Activated naive CD8-positive, alpha-beta T cell treated with anti-CD3 and anti-CD28 coated beads, Interleukin-2, amount 10 ng/mL, durations not matched to agents 7 days and 5 days (primary cell): ENCODE results near the gene TMTC2. TPM values are rescaled to one million over a fixed set of nuclear protein-coding genes. Genes with fewer than 3 reads are reported as not detected.

Experiments used
- ATAC-seq: fragments of 150-1000 bp; cut with Tn5 transposase; one replicate; pipeline ENCODE4 v1.10.0; 2021; ENCODE audit warnings: low read depth, moderate library complexity
- POLR2A ChIA-PET: fragments of 350-600 bp; sonication (Branson Sonifier 250); formaldehyde crosslinking; loops from one replicate; lab custom pipeline; 2021; ENCODE audit warnings: antibody characterized with exemption; lab: Charles Lee
- DNase-seq: peaks from one replicate; pipeline ENCODE4 v3.0.0; 2021
- H3K27ac Mint-ChIP-seq: one replicate; pipeline ENCODE4 v1.8.0; 2022; ENCODE audit warnings: mild to moderate bottlenecking, mixed read lengths
- H3K27me3 Mint-ChIP-seq: one replicate; pipeline ENCODE4 v1.8.0; 2022; ENCODE audit warnings: mild to moderate bottlenecking, moderate library complexity, mixed read lengths
- H3K36me3 Mint-ChIP-seq: one replicate; pipeline ENCODE4 v1.8.0; 2021; ENCODE audit warnings: mild to moderate bottlenecking, mixed read lengths
- H3K4me1 Mint-ChIP-seq: one replicate; pipeline ENCODE4 v1.8.0; 2021; ENCODE audit warnings: mixed read lengths
- H3K4me3 Mint-ChIP-seq: one replicate; pipeline ENCODE4 v1.8.0; 2022; ENCODE audit warnings: mild to moderate bottlenecking, moderate library complexity, mixed read lengths
- H3K9me3 Mint-ChIP-seq: one replicate; pipeline ENCODE4 v1.8.0; 2021; ENCODE audit warnings: mixed read lengths
- total RNA-seq, 2 experiments: library from RNA; stranded (reverse); gene quantifications; one replicate each; pipeline ENCODE4 v1.2.3, GENCODE V29; 2021

The TMTC2 gene
- 1 to 10 TPM; 3.3 to 4.1 TPM for total RNA-seq

DNA sequence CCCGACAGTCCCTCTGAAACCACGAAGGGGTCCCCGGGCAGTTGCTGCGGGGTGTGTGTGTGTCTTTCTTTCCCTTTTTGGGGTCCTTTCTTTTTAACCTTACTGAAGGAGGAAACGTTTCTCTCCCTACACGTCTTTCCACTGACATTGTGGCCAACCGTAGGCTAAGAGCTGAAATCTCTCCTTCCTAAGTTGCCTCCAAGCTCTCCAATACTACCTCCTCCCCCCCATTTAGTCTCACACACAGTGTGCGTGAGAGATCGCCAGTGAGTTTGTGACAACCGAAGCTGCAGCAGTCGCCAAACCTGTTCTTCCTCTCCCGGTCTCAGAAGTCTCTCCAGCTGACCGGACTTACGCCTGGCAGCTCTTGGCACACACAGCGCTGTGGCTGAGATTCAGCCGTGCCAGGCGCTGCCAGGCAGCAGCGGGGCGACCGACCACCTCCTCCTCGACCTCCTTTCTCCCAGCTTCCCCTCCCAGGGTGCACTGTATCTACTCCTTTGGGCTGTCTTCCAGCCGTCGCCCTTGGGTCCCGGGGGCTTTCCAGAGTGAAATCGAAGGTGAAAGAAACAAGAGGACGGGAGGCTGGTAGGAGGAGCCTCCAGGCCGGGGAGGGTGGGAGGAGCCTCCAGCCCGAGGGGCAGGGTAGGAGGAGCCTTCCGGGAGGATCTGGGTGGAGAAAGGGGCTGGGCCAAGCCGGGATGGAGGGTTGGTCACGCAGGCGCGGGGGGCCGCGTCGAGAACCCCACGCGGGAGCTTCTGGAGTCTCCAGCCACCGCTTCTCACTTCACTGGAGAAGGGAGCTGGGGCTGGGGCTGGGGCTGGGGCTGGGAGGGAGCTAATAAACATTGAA, at the start of gene TMTC2:
TSS of gene TMTC2 (plus strand) at position 739 of the 853 bp plus-strand sequence.
- H3K27ac Mint-ChIP-seq, result peak within 1 kb of the TSS; percentile 88

DNA sequence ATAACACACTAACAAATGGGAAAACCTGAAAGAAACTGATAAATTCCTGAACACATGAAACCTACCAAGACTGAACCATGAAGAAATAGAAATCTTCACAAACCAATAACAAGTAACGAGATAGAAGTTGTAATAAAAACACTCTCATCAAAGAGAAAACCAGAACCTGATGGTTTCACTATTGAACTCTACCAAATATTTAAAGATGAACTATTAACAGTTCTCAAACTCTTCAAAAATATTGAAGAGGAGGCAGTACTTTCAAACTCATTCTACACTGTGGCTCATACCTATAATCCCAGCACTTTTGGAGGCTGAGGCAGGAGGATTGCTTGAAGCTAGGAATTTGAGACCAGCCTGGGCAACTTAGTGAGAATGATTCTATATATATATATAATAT, 48.4 kb upstream of the TMTC2 start:
- Mint-ChIP-seq H3K9me3 (no peaks in the 10 kb centered on the region), H3K36me3 (no peaks in the 10 kb centered on the region), H3K4me3 (no peak overlapping the region), H3K4me1 (no peaks in the 10 kb centered on the region), H3K27ac (no peak overlapping the region), H3K27me3 (no peaks in the 10 kb centered on the region)
- ATAC-seq, result no peak
- POLR2A ChIA-PET, result no interaction called here
- no peak for DNase-seq

More for the DNA sequence above, at the start of gene TMTC2:
- Mint-ChIP-seq H3K36me3 (no peaks in the 10 kb centered on the region), H3K4me3 (peak within 1 kb of the TSS; percentile 93), H3K27me3 (peaks cover 17% of the 10 kb centered on the region), H3K4me1 (peaks cover 17% of the 10 kb centered on the region), H3K9me3 (no peaks in the 10 kb centered on the region)
- peak; percentile 90 for DNase-seq
- ATAC-seq, result peak; percentile 91
- POLR2A ChIA-PET, result interaction anchor here (1.0 kb wide), 1 partner anchor 328 kb away, joined by 5 read pairs; the partner anchor contains the start of genes CCDC59 and METTL25

DNA sequence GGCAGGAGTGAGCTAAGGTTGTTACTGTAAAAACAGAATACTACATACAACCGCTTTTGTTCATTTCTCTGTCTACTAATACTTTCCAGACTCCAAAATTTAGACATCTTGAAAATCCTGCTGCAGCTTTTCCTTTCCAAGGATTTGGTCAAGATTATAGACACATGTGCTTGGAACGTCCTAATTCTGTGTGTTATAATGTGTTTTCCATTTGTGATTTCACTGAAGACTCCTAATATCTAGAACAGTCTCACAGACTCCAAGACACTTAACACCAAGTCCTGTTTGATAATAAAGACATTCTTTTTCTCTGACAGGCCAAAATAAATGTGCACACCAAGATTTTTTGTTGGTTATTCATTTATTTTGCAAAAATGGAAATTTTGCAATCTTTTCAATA, 41.8 kb upstream of the TMTC2 start:
- no peak for DNase-seq
- Mint-ChIP-seq H3K9me3 (no peaks in the 10 kb centered on the region), H3K4me1 (no peaks in the 10 kb centered on the region), H3K4me3 (no peak overlapping the region), H3K27me3 (peaks cover 2% of the 10 kb centered on the region), H3K36me3 (no peaks in the 10 kb centered on the region), H3K27ac (no peak overlapping the region)
- no peak for ATAC-seq
- POLR2A ChIA-PET, result no interaction called here

DNA sequence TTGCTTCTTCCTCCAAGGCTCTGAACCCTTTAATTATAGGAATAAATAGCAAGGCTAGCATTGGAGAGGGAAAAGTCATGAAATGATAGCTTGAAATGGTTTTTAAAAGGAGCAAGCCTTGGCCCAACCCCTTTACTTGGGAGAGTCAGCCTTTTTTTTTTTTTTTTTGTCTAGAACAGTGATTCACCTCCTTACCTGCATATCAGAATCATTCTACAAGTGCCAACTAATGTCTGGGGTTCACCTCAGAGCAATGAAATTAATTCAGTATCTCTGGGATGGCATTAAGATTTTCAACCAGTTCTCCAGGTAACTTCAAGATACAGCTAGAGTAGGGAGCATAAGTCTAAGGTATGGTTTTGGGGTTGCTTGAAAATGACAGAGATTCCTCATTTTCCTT, 41.3 kb upstream of the TMTC2 start:
- POLR2A ChIA-PET, result no interaction called here
- no peaks in the 10 kb centered on the region for H3K36me3 Mint-ChIP-seq
- no peaks in the 10 kb centered on the region for H3K9me3 Mint-ChIP-seq
- no peak overlapping the region for H3K4me3 Mint-ChIP-seq
- DNase-seq (no peak), ATAC-seq (no peak)
- no peak overlapping the region for H3K27ac Mint-ChIP-seq
- H3K27me3 Mint-ChIP-seq, result peaks cover 2% of the 10 kb centered on the region
- H3K4me1 Mint-ChIP-seq, result peaks cover 2% of the 10 kb centered on the region

DNA sequence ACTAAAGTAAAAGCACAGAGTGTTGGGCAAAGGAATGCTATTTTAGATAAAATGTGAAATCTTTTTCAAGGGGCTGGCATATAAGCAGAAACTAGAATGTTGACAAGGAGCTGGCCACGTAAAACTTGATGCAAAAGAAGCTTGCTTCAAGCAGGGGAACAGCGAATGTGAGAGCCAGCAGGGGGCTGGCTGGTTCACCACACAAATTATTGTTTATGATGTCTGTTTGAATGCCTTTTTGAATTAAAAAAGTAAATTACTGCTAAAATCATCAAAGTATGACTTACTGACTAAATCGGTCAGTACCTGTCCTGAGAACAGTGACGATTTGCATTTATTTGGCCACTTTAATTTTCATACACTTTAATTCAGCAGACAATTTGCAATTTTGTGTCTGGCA, 38.9 kb upstream of the TMTC2 start:
- H3K4me1 Mint-ChIP-seq, result peaks cover 7% of the 10 kb centered on the region
- H3K27me3 Mint-ChIP-seq, result peaks cover 2% of the 10 kb centered on the region
- H3K36me3 Mint-ChIP-seq, result no peaks in the 10 kb centered on the region
- DNase-seq (no peak), ATAC-seq (no peak)
- no peak overlapping the region for H3K27ac Mint-ChIP-seq
- no peak overlapping the region for H3K4me3 Mint-ChIP-seq
- POLR2A ChIA-PET, result no interaction called here
- H3K9me3 Mint-ChIP-seq, result no peaks in the 10 kb centered on the region

DNA sequence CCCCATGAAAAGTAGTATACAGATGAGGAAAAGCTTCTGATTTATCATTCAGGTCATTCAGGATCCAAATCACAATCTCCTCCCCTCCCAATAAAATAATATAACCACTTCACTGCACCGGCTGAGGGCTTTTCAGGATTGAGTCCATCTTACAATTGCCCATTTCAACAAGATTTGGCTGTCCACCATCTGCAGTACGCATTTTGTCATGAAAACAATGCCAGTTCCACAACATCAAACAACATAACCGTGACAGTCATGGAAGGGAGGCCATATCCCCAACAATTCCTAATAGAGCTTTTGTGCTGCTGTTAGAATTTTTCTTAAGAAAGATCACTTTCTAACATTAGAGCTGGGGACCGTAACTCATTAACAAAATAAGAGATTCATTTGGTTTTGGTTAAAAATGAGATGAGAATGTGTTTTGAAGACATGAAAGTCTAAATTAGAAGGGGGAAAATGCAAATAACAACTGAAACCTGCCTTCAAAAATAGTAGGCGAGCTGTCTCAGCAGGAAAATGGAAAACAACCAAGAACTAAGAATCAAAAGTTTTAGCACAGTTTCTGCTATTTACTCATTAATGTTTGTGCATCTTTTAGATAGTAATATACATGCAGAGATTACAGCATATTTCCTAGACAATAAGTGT, 38.3 kb upstream of the TMTC2 start:
- peaks cover 7% of the 10 kb centered on the region for H3K4me1 Mint-ChIP-seq
- DNase-seq (no peak), ATAC-seq (no peak)
- H3K4me3 Mint-ChIP-seq, result no peak overlapping the region
- no peaks in the 10 kb centered on the region for H3K36me3 Mint-ChIP-seq
- peaks cover 2% of the 10 kb centered on the region for H3K27me3 Mint-ChIP-seq
- POLR2A ChIA-PET, result no interaction called here
- H3K27ac Mint-ChIP-seq, result no peak overlapping the region
- no peaks in the 10 kb centered on the region for H3K9me3 Mint-ChIP-seq

DNA sequence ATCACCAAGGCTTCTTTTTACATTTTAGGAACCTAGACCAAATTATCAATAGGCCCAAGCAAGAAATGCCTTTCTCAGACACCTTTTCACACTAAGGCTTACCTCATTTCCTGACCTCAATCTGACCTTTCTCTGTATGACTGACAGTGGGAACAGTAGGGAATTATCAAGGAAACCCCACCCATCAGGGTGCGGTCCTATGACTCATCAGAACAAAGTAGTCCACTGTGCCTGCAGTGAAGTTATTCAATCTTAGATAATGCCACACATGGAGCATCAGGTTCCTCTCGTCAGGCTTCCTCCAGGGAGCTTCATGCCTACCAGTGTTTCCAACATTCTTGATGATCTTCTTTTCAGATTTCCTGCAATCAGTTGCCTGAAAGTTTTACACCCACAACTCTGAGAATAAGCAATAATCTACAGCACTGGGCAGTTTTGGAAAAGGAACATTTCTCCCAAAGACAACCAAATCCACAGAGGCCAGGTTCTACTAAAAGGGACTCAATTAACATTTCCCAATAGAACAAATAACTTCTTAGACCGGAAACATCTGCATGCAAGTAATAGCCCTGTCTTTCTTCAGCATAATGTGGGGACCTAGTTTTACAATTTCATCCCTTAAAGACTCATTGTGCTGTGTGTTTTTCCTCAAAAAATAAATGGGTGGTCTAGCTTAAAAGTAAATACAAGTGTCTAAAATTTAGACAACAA, 35.9 kb upstream of the TMTC2 start:
- Mint-ChIP-seq H3K4me3 (no peak overlapping the region), H3K27me3 (peaks cover 2% of the 10 kb centered on the region), H3K27ac (no peak overlapping the region), H3K9me3 (no peaks in the 10 kb centered on the region), H3K4me1 (peaks cover 7% of the 10 kb centered on the region), H3K36me3 (no peaks in the 10 kb centered on the region)
- DNase-seq (no peak), ATAC-seq (no peak)
- POLR2A ChIA-PET, result no interaction called here

- POLR2A ChIA-PET, result no interaction called here
- ATAC-seq (no peak), DNase-seq (no peak)
- H3K27ac Mint-ChIP-seq, result no peak overlapping the region
- peaks cover 7% of the 10 kb centered on the region for H3K4me1 Mint-ChIP-seq
- H3K27me3 Mint-ChIP-seq, result peaks cover 2% of the 10 kb centered on the region
- H3K9me3 Mint-ChIP-seq, result no peaks in the 10 kb centered on the region
- no peaks in the 10 kb centered on the region for H3K36me3 Mint-ChIP-seq
- H3K4me3 Mint-ChIP-seq, result no peak overlapping the region
Observed at GRCh38 chr12:82651489-82651888, 35.2 kb upstream of the TMTC2 start.

GRCh38 chr12:82652071-82652470, 34.6 kb upstream of the TMTC2 start:
- ATAC-seq (no peak), DNase-seq (no peak)
- no peak overlapping the region for H3K27ac Mint-ChIP-seq
- H3K4me1 Mint-ChIP-seq, result peaks cover 7% of the 10 kb centered on the region
- H3K9me3 Mint-ChIP-seq, result no peaks in the 10 kb centered on the region
- H3K4me3 Mint-ChIP-seq, result no peak overlapping the region
- POLR2A ChIA-PET, result no interaction called here
- H3K36me3 Mint-ChIP-seq, result no peaks in the 10 kb centered on the region
- H3K27me3 Mint-ChIP-seq, result peaks cover 2% of the 10 kb centered on the region

DNA sequence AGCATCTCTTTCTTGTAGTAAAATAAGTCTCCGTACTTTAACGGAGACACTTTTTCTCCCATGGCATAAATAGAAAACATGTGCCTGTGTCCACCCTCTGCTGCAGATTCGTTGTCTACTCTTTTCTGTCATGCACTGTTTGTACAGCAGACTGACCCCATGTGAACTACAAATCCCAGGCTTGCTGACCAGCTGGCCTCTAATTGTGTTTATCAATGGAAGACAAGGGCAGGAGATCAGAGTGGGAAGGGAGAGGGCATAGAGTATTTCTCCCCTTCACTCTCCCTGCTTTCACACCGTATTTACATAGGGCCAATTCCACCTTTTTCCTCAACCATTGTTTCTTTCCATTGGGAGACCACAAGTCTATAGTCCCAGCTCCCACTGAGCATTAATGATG, 31.0 kb upstream of the TMTC2 start:
- no peak for ATAC-seq
- DNase-seq, result no peak
- Mint-ChIP-seq H3K4me3 (no peak overlapping the region), H3K36me3 (no peaks in the 10 kb centered on the region), H3K27ac (no peak overlapping the region), H3K27me3 (no peaks in the 10 kb centered on the region), H3K9me3 (no peaks in the 10 kb centered on the region), H3K4me1 (peaks cover 2% of the 10 kb centered on the region)
- POLR2A ChIA-PET, result no interaction called here

DNA sequence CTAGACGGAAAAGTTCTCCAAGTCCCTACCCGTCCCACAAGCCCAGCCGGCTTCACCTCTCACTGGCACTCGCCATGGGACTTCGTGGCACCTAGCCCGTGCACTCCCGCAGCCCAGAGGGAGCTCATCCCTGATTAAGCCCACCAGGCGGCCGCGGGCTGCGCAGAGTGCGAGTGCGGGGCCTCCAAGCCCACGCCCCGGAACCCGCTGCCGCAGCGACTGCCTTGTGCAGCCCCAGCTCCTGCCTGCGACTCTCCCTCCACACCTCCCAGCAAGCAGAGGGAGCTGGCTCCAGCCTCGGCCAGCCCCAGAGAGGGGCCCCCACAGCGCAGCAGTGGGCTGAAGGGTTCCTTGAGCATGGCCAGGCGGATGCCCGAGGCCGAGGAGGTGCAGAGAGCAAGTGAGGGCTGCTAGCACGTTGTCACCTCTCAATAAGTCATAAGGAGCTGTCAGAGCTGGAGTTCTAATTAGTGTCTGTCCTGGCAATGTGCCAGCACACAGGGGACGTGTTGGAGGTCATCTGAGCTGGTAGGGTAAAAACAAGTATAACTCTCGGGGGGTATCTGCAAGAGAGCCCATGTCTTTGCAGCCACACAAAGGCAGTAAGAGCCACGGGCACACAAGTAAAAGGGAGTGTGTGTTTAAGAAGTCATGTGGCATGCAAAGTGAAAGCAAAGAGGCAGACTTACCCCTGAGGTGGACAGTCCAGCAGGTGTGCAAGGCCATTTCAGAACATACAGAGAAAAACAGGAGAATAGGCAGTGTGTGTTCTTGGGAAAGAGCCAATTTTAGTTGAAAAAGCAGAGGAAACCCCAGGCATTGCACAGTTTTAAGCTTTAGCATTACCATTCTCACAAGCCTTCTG, 27.1 kb upstream of the TMTC2 start:
- Mint-ChIP-seq H3K4me1 (no peaks in the 10 kb centered on the region), H3K27me3 (no peaks in the 10 kb centered on the region), H3K36me3 (no peaks in the 10 kb centered on the region), H3K4me3 (no peak overlapping the region), H3K9me3 (no peaks in the 10 kb centered on the region), H3K27ac (no peak overlapping the region)
- ATAC-seq (no peak), DNase-seq (no peak)
- POLR2A ChIA-PET, result no interaction called here

DNA sequence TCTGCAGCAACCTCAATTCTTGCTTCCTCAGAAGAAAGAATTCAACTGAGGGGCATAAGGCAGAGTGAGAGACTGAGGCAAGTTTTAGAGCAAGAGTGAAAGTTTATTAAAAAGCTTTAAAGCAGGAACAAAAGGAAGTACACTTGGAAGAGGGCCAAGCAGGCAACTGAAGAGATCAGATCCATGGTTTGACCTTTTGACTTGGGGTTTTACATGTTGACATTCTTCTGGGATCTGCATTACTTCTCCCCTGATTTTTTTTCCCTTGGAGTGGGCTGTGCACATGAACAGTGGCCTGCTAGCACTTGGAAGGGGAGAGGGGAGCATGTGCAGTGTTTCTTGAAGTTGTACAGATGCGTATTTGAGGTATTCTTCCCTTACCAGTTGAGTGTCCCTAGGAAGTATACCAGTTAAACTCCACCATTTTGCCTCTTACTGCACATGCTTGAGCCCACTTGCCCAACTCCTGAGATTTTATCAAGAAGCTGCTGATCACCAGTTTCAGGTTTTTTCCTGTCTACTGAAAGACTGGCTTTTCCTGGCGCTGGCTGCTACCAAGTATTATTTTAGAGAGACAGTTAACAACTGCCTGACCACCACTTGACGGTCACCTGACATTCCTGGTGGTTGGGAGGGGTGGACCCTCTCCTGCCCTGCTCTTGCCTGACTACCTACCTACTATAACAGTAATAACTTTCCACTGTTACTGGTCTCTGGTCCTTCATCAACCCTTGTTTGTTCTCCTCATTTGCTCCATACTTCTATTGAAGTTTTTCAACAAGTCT, 26.0 kb upstream of the TMTC2 start:
- Mint-ChIP-seq H3K27ac (no peak overlapping the region), H3K9me3 (no peaks in the 10 kb centered on the region), H3K36me3 (no peaks in the 10 kb centered on the region), H3K4me1 (no peaks in the 10 kb centered on the region), H3K4me3 (no peak overlapping the region), H3K27me3 (no peaks in the 10 kb centered on the region)
- ATAC-seq, result no peak
- POLR2A ChIA-PET, result no interaction called here
- no peak for DNase-seq
